CD4-positive, alpha-beta T cell treated with Interferon alpha-2 for 1 hour (primary cell): ENCODE data around the gene VPS54.
"Not testable (repeated sequence)": the region's sequence is repeated elsewhere in the genome, so short reads cannot be mapped to it uniquely, and the experiment has no call there.

Experiments used
- DNase-seq, 2 donors: peaks; one replicate each; pipeline ENCODE4 v3.0.0-alpha.2; 2020 to 2022

The VPS54 gene

DNA sequence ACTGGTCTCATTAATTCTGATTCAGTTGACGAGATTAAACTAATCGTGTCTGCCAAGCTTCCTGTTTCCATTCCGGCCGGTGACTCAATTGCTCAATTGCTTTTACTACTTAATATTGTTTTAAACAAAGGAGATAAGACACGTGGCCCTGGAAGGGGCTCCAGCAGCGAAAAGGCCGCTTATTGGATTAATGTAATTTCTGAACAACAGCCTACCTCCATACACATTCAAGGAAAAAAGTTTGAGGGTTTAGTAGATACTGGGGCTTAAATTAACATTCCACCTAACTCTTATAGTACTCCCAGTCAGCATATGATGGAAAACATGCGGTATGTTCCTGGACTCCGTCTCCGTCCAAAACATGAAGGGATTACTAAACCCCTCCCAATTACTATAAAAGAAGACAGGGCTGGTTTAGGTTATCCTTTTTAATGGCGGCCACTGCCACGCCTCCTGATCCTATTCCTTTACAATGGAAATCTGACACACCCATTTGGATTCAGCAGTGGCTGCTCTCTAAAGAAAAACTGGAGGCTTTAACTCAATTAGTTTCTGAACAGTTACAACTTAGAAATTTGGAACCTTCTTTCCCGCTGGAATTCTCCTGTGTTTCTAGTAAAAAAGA, 27.1 kb downstream of the VPS54 start:
- DNase-seq = no peak

DNA sequence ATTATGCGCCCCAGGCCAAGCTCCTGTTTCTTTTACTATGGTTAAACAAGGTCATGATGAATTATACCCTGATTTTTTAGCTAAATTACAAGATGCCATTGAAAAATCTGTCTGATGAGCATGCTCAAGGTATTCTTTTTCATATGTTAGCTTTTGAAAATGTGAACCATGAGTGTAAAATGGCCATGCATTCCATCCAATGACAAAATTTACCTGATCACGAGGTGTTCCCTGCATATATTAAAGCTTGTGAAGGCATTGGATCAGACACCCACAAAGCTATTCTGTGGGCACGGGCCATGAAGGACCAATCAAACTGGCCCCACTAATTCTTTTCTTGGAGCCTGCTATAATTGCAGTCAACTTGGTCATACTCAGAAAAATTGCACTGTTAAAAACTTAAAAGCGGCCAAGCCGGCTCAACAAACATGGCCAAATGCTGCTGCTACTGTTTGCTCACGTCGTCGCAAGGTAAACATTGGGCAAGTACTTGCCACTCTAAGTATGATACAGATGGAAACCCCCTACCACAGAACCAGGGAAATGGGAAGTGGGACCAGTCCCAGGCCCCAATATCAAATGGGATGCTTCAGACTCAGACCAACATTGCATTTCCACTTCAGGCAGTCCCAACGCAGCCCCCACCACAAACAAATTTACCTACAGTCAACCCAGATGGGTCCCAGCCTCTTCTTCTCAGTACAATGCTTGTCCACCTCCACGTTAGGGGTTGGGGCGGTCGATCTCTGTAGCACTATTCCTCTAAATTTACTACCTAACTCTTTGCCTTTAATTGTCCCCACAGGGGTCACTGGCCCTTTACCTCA, 27.8 kb downstream of the VPS54 start:
- not testable (repeated sequence) for DNase-seq

DNA sequence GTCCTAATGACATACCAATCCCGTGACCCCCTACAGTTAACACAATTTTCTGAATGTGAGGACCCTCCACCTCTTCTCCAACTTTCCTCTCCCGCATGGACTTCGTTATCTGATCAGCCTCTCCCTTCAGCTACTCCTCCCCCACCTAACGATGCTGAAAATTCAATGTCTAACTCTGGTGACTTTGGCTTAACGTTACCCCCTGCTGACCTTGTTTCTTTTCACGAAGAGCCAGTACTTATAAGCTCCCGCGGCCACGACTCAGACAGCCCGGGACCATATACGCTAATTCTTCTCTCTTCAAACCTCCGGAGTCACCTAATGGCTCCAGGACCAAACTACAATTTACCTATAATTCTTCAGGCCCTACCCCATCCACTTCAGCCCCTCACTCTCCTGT, 29.2 kb downstream of the VPS54 start:
- DNase-seq = no peak

DNA sequence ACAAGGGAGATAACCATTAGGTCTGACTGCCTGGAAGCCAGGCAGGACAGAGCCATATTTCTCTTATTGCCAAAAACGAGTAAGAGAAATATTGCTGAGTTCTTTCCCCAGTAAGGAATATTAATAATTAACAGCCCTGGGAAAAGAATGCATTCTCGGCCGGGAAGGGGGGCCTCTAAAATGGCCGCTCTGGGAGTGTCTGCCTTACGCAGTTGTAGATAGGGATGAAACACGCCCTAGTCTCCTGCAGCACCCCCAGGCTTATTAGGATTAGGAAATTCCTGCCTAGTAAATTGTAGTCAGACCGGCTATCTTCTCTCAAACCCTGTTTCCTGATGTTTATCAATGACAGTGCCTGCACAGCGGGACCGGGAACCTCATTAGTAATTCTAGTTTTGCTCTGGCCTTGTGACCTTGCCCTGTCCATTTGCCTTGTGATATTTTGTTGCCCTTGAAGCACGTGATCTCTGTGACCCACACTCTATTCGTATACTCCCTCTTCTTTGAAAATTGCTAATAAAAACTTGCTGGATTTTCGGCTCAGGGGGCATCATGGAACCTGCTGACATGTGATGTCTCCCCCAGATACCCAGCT, 30.3 kb downstream of the VPS54 start:
- DNase-seq = not testable (repeated sequence)

DNA sequence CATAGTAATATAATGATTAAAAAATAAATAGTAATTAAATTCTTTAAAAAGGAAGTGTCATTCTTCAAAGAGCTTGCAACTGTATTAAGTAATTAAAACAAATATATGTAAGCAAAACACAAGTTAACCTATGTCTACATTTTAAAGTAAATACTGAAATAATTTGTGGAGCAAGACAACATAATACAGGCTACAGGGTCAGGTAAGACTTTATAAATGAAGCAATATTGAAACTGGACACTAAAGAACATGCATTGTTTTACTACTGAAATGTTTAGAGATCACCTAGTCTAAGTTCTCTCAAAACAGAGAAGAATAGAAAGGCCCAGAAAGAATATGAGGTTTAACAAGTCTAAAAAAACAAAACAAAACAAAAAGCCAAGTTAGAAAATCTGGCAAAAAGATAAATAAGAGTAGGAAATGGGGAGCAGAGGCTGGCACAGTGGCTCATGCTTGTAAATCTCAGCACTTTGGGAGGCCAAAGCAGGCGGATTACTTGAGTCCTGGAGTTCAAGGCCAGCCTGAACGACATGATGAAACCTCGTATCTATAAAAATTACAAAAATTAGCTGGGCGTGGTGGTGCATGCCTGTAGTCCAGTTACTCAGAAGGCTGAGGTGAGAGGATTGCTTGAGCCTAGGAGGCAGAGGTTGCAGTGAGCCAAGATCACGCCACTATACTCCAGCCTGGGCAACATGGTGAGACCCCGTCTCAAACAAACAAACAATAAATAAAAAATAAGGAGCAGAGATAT, 34.4 kb downstream of the VPS54 start:
- no peak for DNase-seq

DNA sequence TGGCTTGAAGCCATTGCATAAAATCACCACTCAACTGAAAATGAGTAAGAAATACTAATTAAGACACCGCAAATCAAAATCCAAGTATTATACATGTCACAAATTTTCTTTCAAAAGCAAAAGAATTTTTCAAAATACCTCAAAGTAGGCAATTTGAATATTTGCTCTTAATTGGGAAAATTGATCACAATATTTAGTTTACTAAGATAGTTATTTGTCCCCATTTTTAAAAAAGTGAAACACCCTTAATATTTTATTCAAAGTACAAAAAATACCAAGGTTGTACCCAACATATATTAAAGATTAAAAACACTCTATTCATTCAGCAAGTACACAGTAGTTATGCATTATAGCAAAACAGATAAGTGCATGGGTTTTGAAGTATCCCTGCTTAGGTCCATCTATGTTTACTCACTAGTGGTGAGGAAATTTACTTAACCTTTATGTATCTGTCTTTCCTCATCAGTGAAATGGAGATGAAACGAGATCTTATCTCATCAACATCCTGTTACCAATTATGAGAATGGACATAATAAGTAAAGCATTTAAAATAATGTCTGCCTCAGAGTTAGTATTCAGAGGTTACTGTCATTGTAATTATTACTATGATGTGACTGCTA, 35.1 kb downstream of the VPS54 start:
- peak in 1 of 2 donors; percentile 15 for DNase-seq

DNA sequence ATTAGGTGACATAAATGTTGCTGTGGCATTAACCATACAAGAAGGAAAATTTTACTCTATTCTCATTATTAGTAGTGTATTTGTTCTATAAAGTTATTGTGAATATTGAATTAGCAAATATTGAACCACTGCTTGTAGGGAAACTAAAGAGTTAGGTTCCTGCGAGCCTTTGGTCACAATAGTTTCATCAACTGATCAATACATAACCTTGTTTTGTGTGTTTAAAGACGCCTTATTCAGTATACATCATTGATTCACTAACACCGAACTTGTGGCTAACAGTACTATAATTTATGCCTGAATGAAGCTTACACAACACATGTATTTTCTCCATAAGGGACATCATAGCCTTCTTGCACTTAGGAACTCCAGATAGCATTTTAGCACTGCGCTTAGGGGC, 36.9 kb downstream of the VPS54 start:
- no peak for DNase-seq

DNA sequence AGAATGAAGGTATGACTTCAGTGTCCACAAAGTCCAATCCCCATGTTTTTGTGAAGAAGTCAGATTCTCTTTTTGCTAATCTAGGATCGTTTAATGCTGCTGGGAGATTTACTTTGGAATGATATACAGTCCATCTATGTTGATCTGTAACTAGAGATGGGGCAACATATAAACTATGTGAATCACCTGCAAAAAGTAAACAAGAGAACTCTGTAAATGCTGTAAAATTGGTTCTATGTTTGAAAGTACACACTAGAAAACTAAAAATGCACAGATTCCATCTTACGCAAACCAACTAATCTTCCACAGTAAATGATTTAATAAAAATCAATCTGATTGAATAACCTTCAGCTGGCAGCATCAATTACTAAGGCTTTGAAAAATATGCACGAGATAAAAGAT, 37.5 kb downstream of the VPS54 start:
- no peak for DNase-seq

DNA sequence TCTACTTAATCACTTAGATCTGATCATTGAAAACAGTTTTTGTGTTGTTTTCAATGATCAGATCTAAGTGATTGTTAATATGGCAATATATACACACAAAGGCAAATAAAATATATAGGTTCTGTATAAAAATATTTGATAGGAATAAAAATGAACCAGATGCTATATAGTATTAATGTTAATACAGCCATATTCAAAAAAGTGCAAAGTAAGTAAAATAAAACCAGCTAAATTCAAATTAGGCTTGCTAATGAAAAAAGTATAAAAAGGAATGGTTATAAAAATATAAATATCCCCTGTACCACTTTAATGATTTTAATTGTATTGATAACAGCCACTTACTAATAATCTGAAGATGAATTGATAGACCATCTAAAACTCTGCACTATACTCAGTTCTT, 38.4 kb downstream of the VPS54 start:
- no peak for DNase-seq

DNA sequence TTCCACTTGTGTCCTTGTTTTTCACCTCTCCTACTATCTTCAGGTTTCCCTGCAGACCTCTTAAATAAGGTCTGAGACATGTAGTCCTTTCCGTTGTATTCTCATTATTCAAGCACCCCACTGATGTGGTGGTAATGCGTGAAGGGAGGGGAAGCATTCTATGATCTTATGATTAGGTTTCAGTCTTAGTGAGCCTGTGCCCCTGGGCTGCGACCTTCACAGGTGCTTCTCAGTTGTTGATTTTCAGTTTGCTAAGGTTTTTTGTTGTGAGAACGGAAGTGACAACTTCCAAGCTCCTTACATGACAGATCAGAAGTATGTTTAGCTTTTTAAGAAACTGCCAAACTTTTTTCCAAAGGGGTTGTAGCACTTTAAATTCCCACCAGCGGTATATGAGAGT, 41.3 kb downstream of the VPS54 start:
- peak in 1 of 2 donors; percentile 25 for DNase-seq

DNA sequence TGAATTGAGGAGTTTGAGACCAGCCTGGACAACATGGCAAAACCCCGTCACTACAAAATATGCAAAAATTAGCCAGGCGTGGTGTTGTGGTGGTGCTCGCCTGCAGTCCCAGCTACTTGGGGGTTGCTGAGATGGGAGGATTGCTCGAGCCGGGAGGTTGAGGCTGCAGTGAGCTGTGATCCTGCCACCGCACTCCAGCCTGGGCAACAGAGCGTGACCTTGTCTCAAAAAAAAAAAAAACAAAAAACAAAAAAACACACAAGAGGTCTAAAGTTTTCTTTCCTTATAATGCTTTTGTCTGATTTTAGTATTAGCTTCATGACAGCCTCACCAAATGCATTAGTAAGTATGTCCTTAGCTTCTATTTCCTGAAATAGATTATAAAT, 43.1 kb downstream of the VPS54 start:
- no peak for DNase-seq

DNA sequence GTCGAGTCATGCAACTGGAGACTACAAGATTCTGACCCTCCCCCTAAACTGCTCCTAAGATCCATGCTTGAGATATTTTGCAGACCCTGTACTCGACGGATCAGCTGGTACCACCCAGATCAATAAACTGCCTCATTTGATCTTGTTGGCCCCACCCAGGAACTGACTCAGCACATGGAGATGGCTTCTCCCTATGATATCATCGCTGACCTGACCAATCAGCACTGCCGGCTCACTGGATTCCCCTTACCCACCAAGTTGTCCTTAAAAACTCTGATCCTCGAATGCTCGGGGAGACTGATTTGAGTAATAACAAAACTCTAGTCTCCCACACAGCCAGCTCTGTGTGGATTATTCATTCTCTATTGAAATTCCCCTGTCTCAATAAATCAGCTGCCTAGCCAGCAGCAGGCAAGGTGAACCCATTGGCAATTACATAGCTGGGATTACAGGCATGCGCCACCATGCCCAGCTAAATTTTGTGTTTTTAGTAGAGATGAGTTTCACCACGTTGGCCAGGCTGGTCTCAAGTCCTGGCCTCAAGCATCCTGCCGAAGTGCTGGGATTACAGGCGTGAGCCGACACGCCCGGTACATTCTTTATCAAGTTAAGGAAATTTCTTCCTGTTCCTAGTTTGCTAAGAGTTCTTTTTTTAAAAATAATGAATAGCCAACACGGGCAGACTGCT, 43.6 kb downstream of the VPS54 start:
- no peak for DNase-seq

DNA sequence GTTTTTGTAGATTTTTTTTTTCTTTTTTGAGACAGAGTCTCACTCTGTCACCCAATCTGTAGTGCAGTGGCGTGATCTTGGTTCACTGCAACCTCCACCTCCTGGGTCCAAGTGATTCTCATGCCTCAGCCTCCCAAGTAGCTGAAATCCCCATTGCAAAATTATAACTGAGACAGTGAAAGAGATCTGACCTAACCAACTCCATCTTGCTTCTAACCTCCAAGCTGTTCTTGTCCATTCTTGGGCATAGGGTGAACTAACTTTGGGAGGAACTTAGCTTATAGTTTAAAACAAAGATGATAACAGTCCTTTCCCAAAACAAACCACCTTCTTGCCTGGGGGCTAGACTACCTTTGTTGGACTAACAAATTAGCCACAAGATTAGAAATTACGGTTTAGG, 44.2 kb downstream of the VPS54 start:
- DNase-seq = not testable (repeated sequence)

DNA sequence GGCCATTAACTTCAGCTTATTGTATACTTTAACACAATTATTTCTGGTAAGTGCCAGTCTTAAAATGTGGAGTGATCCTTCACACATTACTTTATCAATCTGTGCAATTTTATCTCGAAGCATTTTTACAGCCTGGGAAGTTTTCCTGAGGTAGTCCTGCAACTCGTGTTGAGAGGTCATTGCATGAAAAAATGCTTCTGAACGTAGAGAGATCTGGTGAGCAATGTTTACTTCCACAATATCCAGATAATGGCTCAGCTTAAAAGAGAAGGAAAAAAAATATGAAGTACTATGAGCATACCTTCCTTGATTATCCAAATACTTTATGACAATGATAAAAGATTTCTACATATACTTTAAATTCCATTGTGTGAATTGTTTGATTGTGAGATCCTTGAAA, 57.0 kb downstream of the VPS54 start:
- DNase-seq = no peak

DNA sequence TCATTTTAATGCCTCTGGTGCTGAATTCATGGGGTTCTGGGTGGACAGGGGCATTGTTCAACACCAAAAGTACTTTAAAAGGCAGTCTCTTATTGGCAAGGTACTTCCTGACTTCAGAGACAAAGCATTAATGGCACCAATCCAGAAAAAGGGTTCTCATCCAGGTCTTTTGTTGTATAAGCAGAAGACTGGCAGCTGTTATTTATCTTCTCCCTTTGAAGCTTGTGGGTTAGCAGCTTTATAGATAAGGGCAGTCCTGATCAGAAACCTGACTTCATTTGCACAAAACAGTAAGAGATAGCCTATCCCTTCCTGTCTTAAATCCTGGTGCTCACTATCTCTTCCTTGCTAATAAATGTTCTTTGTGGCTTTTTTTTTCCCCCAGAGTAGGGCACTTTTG, 68.8 kb downstream of the VPS54 start:
- no peak for DNase-seq

DNA sequence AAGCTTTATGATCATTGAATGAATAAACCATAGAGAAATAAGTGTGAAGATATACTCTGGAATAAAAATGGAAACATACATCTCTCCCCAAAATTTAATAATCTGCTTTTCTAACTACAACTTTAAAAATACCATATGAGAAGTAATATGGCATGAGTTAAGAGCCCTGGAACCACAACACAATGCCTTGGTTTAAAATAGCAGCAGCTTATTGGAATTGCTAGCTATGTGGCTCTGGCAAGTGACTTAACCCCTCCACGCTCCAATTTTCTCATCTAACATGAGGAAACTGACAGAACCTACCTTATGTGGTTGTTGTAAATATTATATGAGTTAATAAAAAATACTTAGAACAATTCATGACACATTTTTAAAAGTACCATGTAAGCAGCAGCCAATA, 76.4 kb downstream of the VPS54 start:
- DNase-seq = no peak

DNA sequence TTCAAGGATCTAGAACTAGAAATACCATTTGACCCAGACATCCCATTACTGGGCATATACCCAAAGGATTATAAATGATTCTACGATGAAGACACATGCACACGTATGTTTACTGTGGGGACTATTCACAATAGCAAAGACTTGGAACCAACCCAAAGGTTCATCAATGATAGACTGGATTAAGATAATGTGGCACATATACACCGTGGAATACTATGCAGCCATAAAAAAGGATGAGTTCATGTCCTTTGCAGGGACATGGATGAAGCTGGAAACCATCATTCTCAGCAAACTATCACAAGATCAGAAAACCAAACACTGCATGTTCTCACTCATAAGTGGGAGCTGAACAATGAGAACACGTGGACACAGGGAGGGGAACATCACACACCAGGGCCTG, 87.1 kb downstream of the VPS54 start:
- not testable (repeated sequence) for DNase-seq

DNA sequence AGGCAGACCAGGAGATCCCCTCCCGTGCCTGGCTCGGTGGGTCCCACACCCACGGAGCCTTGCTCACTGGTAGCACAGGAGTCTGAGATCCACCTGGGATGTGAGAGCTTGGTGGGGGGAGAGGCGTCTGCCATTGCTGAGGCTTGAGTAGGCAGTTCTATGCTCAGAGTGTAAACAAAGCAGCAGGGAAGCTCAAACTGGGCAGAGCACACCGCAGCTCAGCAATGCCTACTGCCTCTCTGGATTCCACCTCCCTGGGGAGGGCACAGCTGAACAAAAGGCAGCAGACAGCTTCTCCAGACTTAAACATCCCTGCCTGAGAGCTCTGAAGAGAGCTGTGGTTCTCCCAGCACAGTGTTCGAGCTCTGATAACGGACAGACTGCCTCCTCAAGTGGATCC, 92.4 kb downstream of the VPS54 start:
- no peak for DNase-seq

DNA sequence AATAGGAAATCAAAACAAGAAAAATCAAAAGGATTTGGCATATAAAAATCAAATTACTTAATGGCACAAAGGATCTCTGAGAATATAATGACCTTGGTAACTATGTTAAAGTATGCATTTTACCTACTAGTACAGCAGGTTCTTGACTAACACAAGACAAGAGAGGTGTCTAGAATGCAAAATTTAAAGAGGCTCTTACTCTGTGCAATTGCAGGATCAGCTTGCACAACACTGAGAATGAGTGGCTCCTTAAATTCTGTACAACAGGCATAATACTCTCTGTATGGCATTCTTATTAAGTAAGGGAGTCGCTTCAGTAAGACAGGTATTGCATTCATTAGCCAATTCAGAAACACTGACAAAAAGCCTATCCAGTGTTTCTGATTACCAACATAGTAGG, 104.9 kb downstream of the VPS54 start:
- no peak for DNase-seq

DNA sequence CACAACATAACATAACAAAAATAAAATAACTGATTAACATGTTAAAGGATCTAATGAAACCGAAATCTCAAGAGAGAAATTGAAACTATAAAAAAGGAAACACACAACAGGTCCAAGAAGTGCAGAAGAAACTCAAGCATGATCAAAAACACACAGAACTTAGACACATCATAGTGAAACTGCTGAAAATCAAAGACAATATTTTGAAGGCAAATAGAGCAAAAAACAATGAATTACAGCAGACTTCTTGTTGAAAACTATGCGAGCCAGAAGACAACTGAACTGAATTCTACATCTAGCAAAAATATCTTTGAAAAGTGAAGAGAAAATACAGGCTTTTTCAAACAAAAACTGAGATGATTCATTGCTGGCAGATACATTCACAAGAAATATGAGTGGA, 116.2 kb downstream of the VPS54 start:
- DNase-seq = no peak

DNA sequence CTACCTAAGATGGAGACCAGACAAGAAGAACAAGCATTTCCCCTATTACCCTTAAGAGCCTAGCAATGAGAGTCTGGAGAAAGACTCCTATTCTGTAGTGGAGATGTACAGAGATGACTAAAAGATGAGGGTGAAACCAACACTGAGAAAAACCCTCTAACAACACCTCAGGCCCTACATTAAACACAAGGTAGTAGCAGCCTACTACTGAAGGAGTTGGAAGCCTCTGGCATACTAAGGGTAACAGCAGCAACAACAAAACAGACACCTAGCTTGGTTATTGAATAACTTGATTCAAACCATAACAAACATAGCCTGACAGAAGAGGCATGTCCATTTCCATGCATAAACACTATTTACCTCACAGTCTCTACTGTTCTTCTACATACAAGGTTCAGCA, 117.1 kb downstream of the VPS54 start:
- DNase-seq = no peak

DNA sequence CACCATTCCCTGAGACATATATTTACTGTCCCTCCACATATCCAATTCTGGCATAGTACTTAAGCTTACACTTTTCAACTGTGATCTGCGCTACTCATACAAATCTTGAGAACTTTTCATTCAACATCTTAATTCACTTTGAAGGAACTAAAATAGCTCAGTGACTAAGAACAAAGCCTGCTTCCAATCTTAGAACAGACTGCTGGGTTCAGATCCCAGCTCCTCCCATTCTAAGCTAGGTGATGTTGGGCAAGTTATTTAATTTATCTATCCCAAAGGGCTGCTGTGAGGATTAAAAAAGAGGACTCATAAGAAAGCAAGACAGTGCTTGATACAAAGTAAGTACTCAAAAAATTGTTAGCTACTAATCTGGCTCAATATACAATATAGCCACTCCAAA, 119.6 kb downstream of the VPS54 start:
- no peak for DNase-seq

DNA sequence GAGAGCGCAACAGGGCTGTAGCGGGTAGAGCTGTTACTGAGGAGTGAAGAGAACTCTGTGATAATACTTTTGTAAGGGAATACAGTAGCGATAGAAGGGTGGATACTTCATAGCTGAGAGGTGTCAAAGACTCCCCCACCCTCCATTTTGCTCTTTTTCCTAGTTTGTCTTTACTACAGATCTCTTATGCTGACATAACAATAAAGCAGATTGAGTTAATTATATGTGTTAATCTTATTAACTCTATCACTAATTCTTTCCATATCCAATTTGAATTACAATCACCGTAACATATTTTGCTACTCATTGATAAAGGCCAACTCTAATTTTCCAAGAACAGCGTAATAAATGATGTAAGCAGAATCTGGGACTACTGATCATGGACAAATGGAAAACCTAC, 120.4 kb downstream of the VPS54 start:
- DNase-seq = no peak
